OCI-LY7 (cell line): ENCODE measurements around the gene PRDM1.

Experiments used
- EZH2phosphoT487 ChIP-seq: fragments of 200-600 bp; sonication (generic); IDR thresholded peaks from 2 replicates; pipeline ENCODE4 v1.6.1; 2018; ENCODE audit warnings: low read depth, borderline replicate concordance, mild to moderate bottlenecking, mixed run types, antibody characterized with exemption, low read length, moderate library complexity, mixed read lengths
- TF ChIP-seq, protein P1 (sequence below): fragments of 200-600 bp; sonication (generic); conservative IDR thresholded peaks from 2 replicates; pipeline ENCODE4 v1.5.1; 2014; ENCODE audit warnings: mild to moderate bottlenecking, antibody characterized with exemption, low read length, moderate library complexity, mixed read lengths

DNA sequence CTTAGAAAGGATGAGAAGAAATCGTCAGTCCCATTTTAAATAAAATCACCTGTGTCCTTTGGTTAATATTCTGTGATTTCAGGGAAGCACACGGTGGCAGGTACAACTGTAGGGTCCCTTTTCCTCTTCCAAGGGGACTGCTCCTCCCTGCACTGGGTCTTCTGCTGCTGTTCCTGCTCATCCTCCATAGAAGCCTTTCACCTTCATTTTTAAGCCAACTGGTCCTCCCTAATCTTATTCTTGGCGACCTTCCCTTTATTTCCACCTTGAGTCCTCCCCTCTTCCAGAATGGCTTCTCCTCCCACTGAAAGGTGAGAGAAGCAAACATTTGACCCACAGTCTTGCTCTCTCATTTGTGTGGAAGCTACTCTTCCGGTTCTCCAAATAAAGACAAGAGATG lies 4.4 kb upstream of the PRDM1 start:
- no peak for TF ChIP-seq EZH2phosphoT487
- TF ChIP-seq, protein P1, sequence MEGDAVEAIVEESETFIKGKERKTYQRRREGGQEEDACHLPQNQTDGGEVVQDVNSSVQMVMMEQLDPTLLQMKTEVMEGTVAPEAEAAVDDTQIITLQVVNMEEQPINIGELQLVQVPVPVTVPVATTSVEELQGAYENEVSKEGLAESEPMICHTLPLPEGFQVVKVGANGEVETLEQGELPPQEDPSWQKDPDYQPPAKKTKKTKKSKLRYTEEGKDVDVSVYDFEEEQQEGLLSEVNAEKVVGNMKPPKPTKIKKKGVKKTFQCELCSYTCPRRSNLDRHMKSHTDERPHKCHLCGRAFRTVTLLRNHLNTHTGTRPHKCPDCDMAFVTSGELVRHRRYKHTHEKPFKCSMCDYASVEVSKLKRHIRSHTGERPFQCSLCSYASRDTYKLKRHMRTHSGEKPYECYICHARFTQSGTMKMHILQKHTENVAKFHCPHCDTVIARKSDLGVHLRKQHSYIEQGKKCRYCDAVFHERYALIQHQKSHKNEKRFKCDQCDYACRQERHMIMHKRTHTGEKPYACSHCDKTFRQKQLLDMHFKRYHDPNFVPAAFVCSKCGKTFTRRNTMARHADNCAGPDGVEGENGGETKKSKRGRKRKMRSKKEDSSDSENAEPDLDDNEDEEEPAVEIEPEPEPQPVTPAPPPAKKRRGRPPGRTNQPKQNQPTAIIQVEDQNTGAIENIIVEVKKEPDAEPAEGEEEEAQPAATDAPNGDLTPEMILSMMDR, result no peak
